Measurements from ENCODE around the gene PKP3.
A peak's percentile ranks its signal among the peaks of the same experiment; 100 is the strongest.

The PKP3 gene

GRCh38 chr11:390175-390574 is 3.8 kb upstream of the PKP3 start:
- no peak overlapping the region for H3K27ac ChIP-seq (ENCODE audit: poor library complexity, severe bottlenecking)
- ATAC-seq (ENCODE audit: low read depth) = no peak
- peaks cover 8% of the 10 kb centered on the region for H3K4me1 ChIP-seq (ENCODE audit: insufficient read depth, poor library complexity, severe bottlenecking)
- H3K36me3 ChIP-seq (ENCODE audit: low read depth) = peaks cover 5% of the 10 kb centered on the region; the same call in 1 of the 2 replicates
- no peaks in the 10 kb centered on the region for H3K27me3 ChIP-seq (ENCODE audit: insufficient read depth, poor library complexity, severe bottlenecking)
- H3K9me3 ChIP-seq (ENCODE audit: severe bottlenecking) = no peaks in the 10 kb centered on the region
- DNase-seq (ENCODE audit: low spot score) = no peak
- TF ChIP-seq, protein P1, sequence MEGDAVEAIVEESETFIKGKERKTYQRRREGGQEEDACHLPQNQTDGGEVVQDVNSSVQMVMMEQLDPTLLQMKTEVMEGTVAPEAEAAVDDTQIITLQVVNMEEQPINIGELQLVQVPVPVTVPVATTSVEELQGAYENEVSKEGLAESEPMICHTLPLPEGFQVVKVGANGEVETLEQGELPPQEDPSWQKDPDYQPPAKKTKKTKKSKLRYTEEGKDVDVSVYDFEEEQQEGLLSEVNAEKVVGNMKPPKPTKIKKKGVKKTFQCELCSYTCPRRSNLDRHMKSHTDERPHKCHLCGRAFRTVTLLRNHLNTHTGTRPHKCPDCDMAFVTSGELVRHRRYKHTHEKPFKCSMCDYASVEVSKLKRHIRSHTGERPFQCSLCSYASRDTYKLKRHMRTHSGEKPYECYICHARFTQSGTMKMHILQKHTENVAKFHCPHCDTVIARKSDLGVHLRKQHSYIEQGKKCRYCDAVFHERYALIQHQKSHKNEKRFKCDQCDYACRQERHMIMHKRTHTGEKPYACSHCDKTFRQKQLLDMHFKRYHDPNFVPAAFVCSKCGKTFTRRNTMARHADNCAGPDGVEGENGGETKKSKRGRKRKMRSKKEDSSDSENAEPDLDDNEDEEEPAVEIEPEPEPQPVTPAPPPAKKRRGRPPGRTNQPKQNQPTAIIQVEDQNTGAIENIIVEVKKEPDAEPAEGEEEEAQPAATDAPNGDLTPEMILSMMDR (IDR thresholded peaks at IDR 0.05; ENCODE audit: poor library complexity, severe bottlenecking) = no peak
- no peak overlapping the region for H3K4me3 ChIP-seq (ENCODE audit: severe bottlenecking)

GRCh38 chr11:391117-392017 is 2.6 kb upstream of the PKP3 start:
- TF ChIP-seq, protein P1 (IDR thresholded peaks at IDR 0.05; ENCODE audit: poor library complexity, severe bottlenecking) = no peak
- Histone ChIP-seq H3K4me3 (ENCODE audit: severe bottlenecking) (no peak overlapping the region), H3K9me3 (ENCODE audit: severe bottlenecking) (no peaks in the 10 kb centered on the region), H3K27ac (ENCODE audit: poor library complexity, severe bottlenecking) (no peak overlapping the region), H3K36me3 (ENCODE audit: low read depth) (peaks cover 9% of the 10 kb centered on the region), H3K27me3 (ENCODE audit: insufficient read depth, poor library complexity, severe bottlenecking) (no peaks in the 10 kb centered on the region), H3K4me1 (ENCODE audit: insufficient read depth, poor library complexity, severe bottlenecking) (peaks cover 11% of the 10 kb centered on the region)
- no peak for ATAC-seq (ENCODE audit: low read depth)
- no peak for DNase-seq (ENCODE audit: low spot score)

DNA sequence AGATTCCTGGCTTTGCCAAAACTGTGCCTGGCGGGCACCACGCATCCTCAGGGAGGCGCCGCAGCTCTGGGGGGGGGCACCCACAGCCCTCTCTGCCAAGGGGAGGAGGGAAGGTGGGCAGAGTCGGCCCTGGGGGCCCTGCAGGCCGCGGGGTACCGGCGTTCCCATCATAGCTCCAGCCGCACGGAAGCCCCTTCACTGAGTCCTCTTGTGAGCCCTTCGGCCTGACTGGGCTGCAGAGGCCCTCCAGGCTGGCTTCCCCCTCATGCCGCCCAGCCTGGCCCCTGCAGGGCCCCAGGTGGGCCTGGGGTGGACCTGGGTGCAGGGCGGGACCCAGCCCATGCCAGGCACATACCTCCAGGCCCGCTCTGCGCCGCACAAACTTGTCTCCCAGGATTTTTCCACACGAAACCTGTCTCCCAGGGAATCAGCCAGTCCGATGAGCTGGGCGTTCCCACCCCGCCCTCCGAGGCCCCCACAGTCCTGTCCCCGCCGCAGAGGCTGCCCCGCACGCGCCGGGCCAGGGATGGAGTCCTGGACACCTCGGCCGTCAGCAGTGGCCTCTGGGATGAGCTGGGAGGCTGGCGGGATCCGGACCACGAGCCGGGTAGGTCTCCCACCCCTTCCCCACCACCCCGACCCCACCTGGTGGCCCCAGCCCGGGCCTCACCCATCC is 1.8 kb upstream of the PKP3 start:
- Histone ChIP-seq H3K27me3 (ENCODE audit: insufficient read depth, poor library complexity, severe bottlenecking) (no peaks in the 10 kb centered on the region), H3K4me1 (ENCODE audit: insufficient read depth, poor library complexity, severe bottlenecking) (peaks cover 12% of the 10 kb centered on the region), H3K27ac (ENCODE audit: poor library complexity, severe bottlenecking) (peak overlapping the region; percentile 91), H3K36me3 (ENCODE audit: low read depth) (peaks cover 17% of the 10 kb centered on the region), H3K4me3 (ENCODE audit: severe bottlenecking) (no peak overlapping the region), H3K9me3 (ENCODE audit: severe bottlenecking) (no peaks in the 10 kb centered on the region)
- TF ChIP-seq, protein P1 (IDR thresholded peaks at IDR 0.05; ENCODE audit: poor library complexity, severe bottlenecking) = no peak
- no peak for ATAC-seq (ENCODE audit: low read depth)
- DNase-seq (ENCODE audit: low spot score) = no peak

DNA sequence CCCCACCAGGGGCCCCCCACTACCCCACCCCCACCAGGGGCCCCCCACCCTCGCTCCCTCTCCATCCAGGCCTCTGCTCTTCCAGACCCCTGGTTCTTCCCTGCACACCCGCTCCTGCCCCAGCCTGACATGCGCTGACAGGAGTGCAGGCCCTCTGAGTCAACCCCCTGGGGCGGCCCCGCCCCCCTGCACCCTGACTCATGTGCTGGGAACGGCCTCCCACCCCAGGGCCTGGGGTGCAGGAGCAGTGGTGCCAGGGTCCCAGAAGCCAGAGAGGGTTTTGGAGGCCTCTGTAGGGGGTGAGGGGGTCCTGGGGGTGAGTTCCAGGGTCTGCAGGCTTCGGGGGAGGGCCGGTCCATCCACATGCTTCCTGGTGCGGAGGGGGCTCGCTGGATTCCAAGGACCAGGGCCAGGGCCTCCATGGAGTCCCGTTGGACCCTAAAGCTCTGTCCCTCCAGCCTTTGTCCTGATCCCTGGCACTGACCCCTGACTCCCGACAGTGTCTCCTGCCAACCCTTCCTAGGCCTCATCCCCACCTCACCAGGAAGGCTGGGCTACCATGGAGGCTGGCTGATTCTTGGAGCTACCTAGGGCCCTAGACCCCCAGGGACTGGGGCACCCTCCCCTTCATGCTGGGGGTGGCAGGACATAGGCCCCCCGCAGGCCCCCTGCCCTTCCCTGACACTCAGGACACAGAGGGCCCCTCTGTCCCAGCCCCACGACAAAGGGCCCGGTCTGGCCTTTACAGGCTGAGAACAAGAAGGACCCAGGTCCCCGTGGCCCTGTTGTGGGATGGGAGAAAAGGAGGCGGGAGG is 583 bp upstream of the PKP3 start:
- TF ChIP-seq, protein P1 (IDR thresholded peaks at IDR 0.05; ENCODE audit: poor library complexity, severe bottlenecking) = no peak
- H3K9me3 ChIP-seq (ENCODE audit: severe bottlenecking) = no peaks in the 10 kb centered on the region
- H3K4me3 ChIP-seq (ENCODE audit: severe bottlenecking) = peak overlapping the region; percentile 90
- H3K27ac ChIP-seq (ENCODE audit: poor library complexity, severe bottlenecking) = peak overlapping the region; percentile 91
- peak; percentile 66 for ATAC-seq (ENCODE audit: low read depth)
- peaks cover 12% of the 10 kb centered on the region for H3K4me1 ChIP-seq (ENCODE audit: insufficient read depth, poor library complexity, severe bottlenecking)
- no peaks in the 10 kb centered on the region for H3K27me3 ChIP-seq (ENCODE audit: insufficient read depth, poor library complexity, severe bottlenecking)
- peak; percentile 94 for DNase-seq (ENCODE audit: low spot score)
- peaks cover 21% of the 10 kb centered on the region for H3K36me3 ChIP-seq (ENCODE audit: low read depth)

All from RWPE2 (cell line).